HEK293 (cell line): ENCODE measurements around the gene ENO2.
"Not testable (repeated sequence)": the region's sequence is repeated elsewhere in the genome, so short reads cannot be mapped to it uniquely, and the experiment has no call there.

ENCODE experiments used
- CTCF ChIA-PET: fragments of 350-600 bp; formaldehyde crosslinking; extraction: SDS; loops from one replicate; lab custom pipeline; 2021; ENCODE audit warnings: antibody characterized with exemption; lab: Yijun Ruan, JAX
- POLR2A ChIA-PET: fragments of 300-600 bp; formaldehyde crosslinking; extraction: SDS; loops from one replicate; lab custom pipeline; 2020; ENCODE audit warnings: antibody characterized with exemption, inconsistent platforms; lab: Yijun Ruan, JAX
- H3K27ac ChIP-seq: fragments of 200-500 bp; sonication (Bioruptor generic); 2 replicates; pipeline ENCODE4 v1.5.1; 2014; ENCODE audit warnings: low read depth, low read length, control low read depth, inconsistent platforms; ENCODE audit errors: extremely low read depth
- H3K36me3 ChIP-seq, 2 experiments: fragments of 200-500 bp in 1 of 2; sonication (Bioruptor generic) in 1 of 2; 1 replicate in 1 of 2; 2 replicates in 1 of 2; pipeline ENCODE4 v1.5.1; 2014 to 2017; ENCODE audit warnings: inconsistent platforms in 2 of 2, low read length in 2 of 2; ENCODE audit not compliant: control insufficient read depth in 2 of 2, insufficient read depth in 1 of 2
- H3K4me1 ChIP-seq: fragments of 200-500 bp; sonication (Bioruptor generic); 2 replicates; pipeline ENCODE4 v1.5.1; 2014; ENCODE audit warnings: mild to moderate bottlenecking, low read length, inconsistent platforms; ENCODE audit not compliant: control insufficient read depth, insufficient read depth
- H3K4me3 ChIP-seq: 2 replicates; pipeline ENCODE4 v1.5.1; 2011; ENCODE audit warnings: low read depth, mild to moderate bottlenecking, control low read depth, low read length, moderate library complexity
- H3K9me3 ChIP-seq: fragments of 200-500 bp; sonication (Bioruptor generic); 2 replicates; pipeline ENCODE4 v1.5.1; 2014; ENCODE audit warnings: low read depth, low read length, inconsistent platforms; ENCODE audit not compliant: control insufficient read depth, insufficient read depth
- ATF2 ChIP-seq: fragments of 450-650 bp; formaldehyde crosslinking; IDR thresholded peaks from 2 replicates; pipeline ENCODE4 v1.5.1; 2016; ENCODE audit warnings: missing biosample characterization, missing genetic modification characterization, low read depth
- GLI2 ChIP-seq: fragments of 450-650 bp; formaldehyde crosslinking; IDR thresholded peaks from 2 replicates; pipeline ENCODE4; 2017; ENCODE audit warnings: missing biosample characterization, missing genetic modification characterization, low read depth, borderline replicate concordance
- HOXD13 ChIP-seq: sonication (generic); formaldehyde crosslinking; IDR thresholded peaks from 2 replicates; pipeline ENCODE4 v1.8.0; 2022; ENCODE audit warnings: missing genetic modification reagents, borderline replicate concordance
- PATZ1 ChIP-seq: fragments of 450-650 bp; formaldehyde crosslinking; IDR thresholded peaks from 2 replicates; pipeline ENCODE4 v1.5.1; 2016; ENCODE audit warnings: missing biosample characterization, missing genetic modification characterization
- SCRT2 ChIP-seq: fragments of 450-650 bp; formaldehyde crosslinking; IDR thresholded peaks from 2 replicates; pipeline ENCODE4 v1.5.1; 2016; ENCODE audit warnings: missing biosample characterization, missing genetic modification characterization
- SETDB1 ChIP-seq: IDR thresholded peaks from one replicate; pipeline ENCODE4 v1.6.1; 2017; ENCODE audit warnings: mild to moderate bottlenecking, low read length, moderate library complexity, mixed read lengths; ENCODE audit not compliant: insufficient read length
- SP7 ChIP-seq: fragments of 450-650 bp; formaldehyde crosslinking; IDR thresholded peaks from 2 replicates; pipeline ENCODE4 v1.5.1; 2016; ENCODE audit warnings: missing biosample characterization, missing genetic modification characterization
- ZBTB17 ChIP-seq: fragments of 450-650 bp; formaldehyde crosslinking; IDR thresholded peaks from 2 replicates; pipeline ENCODE4 v1.5.1; 2016; ENCODE audit warnings: missing biosample characterization, missing genetic modification characterization
- ZBTB20 ChIP-seq: fragments of 450-650 bp; formaldehyde crosslinking; IDR thresholded peaks from 2 replicates; pipeline ENCODE4 v1.5.1; 2016; ENCODE audit warnings: missing biosample characterization, missing genetic modification characterization
- ZBTB8A ChIP-seq: fragments of 450-650 bp; formaldehyde crosslinking; IDR thresholded peaks from 2 replicates; pipeline ENCODE4 v1.5.1; 2016; ENCODE audit warnings: missing biosample characterization, missing genetic modification characterization
- ZIC2 ChIP-seq: fragments of 450-650 bp; formaldehyde crosslinking; IDR thresholded peaks from 2 replicates; pipeline ENCODE4 v1.5.1; 2016; ENCODE audit warnings: missing biosample characterization, missing genetic modification characterization
- ZNF239 ChIP-seq: fragments of 450-650 bp; formaldehyde crosslinking; IDR thresholded peaks from 2 replicates; pipeline ENCODE4 v1.5.1; 2016; ENCODE audit warnings: missing biosample characterization, missing genetic modification characterization
- ZNF24 ChIP-seq: fragments of 450-650 bp; formaldehyde crosslinking; IDR thresholded peaks from 2 replicates; pipeline ENCODE4 v1.5.1; 2016; ENCODE audit warnings: missing biosample characterization, missing genetic modification characterization
- ZNF350 ChIP-seq: fragments of 450-650 bp; formaldehyde crosslinking; IDR thresholded peaks from 2 replicates; pipeline ENCODE4 v1.5.0; 2017; ENCODE audit warnings: missing biosample characterization, mild to moderate bottlenecking, missing genetic modification characterization
- ZNF366 ChIP-seq: fragments of 450-650 bp; formaldehyde crosslinking; conservative IDR thresholded peaks from 2 replicates; pipeline ENCODE4 v1.5.1; 2016; ENCODE audit warnings: missing biosample characterization, missing genetic modification characterization
- ZNF549 ChIP-seq: fragments of 450-650 bp; IDR thresholded peaks from 2 replicates; pipeline ENCODE4 v1.5.1; 2018; ENCODE audit warnings: missing biosample characterization, missing genetic modification characterization, mild to moderate bottlenecking, inconsistent platforms, moderate library complexity
- ZNF692 ChIP-seq: fragments of 450-650 bp; formaldehyde crosslinking; IDR thresholded peaks from 2 replicates; pipeline ENCODE4 v1.5.1; 2016; ENCODE audit warnings: missing biosample characterization, missing genetic modification characterization

Gene ENO2

GRCh38 chr12:6904280-6905276 lies 9.8 kb upstream of the ENO2 start, which contains the start of gene LRRC23 (continued):
- TF ChIP-seq ZNF692 (tag by site-specific recombination) (0 out of 2 replicates have a peak, but pooled peaks have one; percentile 25), ZNF239 (tag by site-specific recombination) (no peak), ZIC2 (tag by site-specific recombination) (peak; percentile 17; the same call in 1 of the 2 replicates), SP7 (tag by site-specific recombination) (peak; percentile 48; the same call in 1 of the 2 replicates), ZBTB17 (tag by site-specific recombination) (peak; percentile 55; the same call in 1 of the 2 replicates), PATZ1 (tag by site-specific recombination) (peak; percentile 54; the same call in 1 of the 2 replicates), ZNF350 (tag by site-specific recombination) (no peak), GLI2 (tag by site-specific recombination) (no peak), ZNF549 (no peak), ZBTB8A (tag by site-specific recombination) (peak; percentile 42; the same call in 1 of the 2 replicates), ZBTB20 (tag by site-specific recombination) (peak; percentile 88), SCRT2 (tag by site-specific recombination) (peak; percentile 99), ZNF366 (tag by site-specific recombination) (peak; percentile 60), SETDB1 (no peak), ATF2 (tag by site-specific recombination) (peak; percentile 99)
- TF ChIP-seq, all 188 proteins: peak for 30

- ChIA-PET CTCF (interaction anchor here (0.7 to 1.5 kb wide), 4 partner anchors 8 to 35 kb away, joined by 3 to 7 read pairs (median 6); partner anchors contain the start of gene SPSB2), POLR2A (interaction anchor here (0.6 to 2.5 kb wide), 10 partner anchors 8 to 182 kb away, joined by 4 to 10 read pairs (median 6); partner anchors contain the start of genes C12orf57, COPS7A, ENO2 and RNU7-1)
- H3K4me1 ChIP-seq, result peaks cover 10% of the 10 kb centered on the region; the same call in 1 of the 2 replicates
- H3K4me3 ChIP-seq, result peak overlapping the region; percentile 42; the same call in 1 of the 2 replicates
- H3K27ac ChIP-seq, result no peak overlapping the region
- H3K9me3 ChIP-seq, result no peaks in the 10 kb centered on the region
- TF ChIP-seq HOXD13 (CRISPR knock-in tag) (0 out of 2 replicates have a peak, but pooled peaks have one; percentile 23), ZNF24 (no peak), ZBTB17 (tag by site-specific recombination) (peak; percentile 65)
- H3K36me3 ChIP-seq, result no peaks in the 10 kb centered on the region
Measured at GRCh38 chr12:6905414-6906040, 8.9 kb upstream of the ENO2 start.

- peaks cover 10% of the 10 kb centered on the region; the same call in 1 of the 2 replicates for H3K4me1 ChIP-seq
- H3K9me3 ChIP-seq, H3K4me3 ChIP-seq, H3K27ac ChIP-seq, H3K36me3 ChIP-seq: not testable (repeated sequence)
- CTCF ChIA-PET, result interaction anchor here (0.6 to 3.2 kb wide), 4 partner anchors 15 to 267 kb away, joined by 3 to 11 read pairs (median 4); no protein-coding TSS in a partner anchor
- POLR2A ChIA-PET, result interaction anchor here (1.2 to 2.5 kb wide), 3 partner anchors 17 to 56 kb away, joined by 4 to 10 read pairs (median 5); partner anchors contain the start of genes SPSB2 and USP5
Measured at GRCh38 chr12:6908141-6908540, 6.2 kb upstream of the ENO2 start.
